ENCODE measurements around the gene PDXK.

GRCh38 chr21:43770066-43770655 lies 51.2 kb downstream of the PDXK start:
- TF ChIP-seq KDM1A (CRISPR knock-in tag; IDR thresholded peaks at IDR 0.05) (no peak), GTF2F1 (IDR thresholded peaks at IDR 0.05; ENCODE audit: low read length) (no peak), SP1 (IDR thresholded peaks at IDR 0.05) (no peak), SP1 (CRISPR knock-in tag; IDR thresholded peaks at IDR 0.05) (no peak), CHCHD3 (CRISPR knock-in tag; IDR thresholded peaks at IDR 0.05) (no peak), CTCF (CRISPR knock-in tag; IDR thresholded peaks at IDR 0.05) (no peak), ATF2 (CRISPR knock-in tag; IDR thresholded peaks at IDR 0.05) (no peak), MLX (CRISPR knock-in tag; IDR thresholded peaks at IDR 0.05) (no peak)

All from HepG2 (cell line).